Urothelium cell line (cell line): ENCODE results near the gene TSHZ3.

Experiments
- DNase-seq: peaks from one replicate; pipeline ENCODE4 v3.0.0; 2011; ENCODE audit warnings: low spot score, mixed read lengths
- FAIRE-seq: peaks from 2 replicates; lab custom pipeline; 2011; peaks lifted over from hg19 to GRCh38; lab: Jason Lieb, UNC

Gene TSHZ3

DNA sequence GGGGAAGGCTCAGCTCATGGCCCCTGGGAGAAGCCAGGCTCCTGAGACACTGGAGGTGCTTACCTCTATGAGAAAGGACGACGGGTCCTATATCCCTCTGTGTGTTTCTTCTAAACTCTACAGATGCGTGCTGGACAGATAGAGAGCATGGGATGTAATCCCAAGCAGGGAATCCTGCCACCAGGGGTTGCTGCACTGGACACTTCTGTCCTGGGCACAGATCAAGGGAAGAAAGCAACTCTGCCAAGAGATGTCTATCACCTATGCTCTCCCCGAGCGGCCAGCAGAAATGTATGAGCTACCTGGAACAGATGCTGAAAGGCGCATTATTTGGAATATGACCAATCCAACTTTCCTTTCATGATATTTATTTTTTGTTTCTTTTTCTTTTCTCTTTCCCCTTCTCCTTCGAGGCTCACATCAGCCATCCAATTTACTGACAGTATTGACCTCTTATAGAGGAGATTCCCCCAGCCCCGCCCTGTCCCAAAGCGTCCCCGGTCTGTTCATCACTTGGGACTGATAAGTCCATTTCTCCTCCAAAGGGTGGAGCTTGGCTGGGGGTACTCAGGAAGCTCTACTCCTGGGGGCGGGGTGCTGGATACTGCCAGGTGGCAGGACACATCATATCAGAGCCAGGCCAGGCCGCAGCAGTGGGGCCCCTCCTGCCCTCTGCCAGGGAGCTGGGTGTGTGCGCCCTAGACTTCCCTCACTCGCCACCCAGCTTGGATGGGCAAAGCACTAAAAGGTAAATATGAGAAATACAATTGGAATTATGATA is 34.2 kb downstream of the TSHZ3 start:
- no peak for FAIRE-seq

DNA sequence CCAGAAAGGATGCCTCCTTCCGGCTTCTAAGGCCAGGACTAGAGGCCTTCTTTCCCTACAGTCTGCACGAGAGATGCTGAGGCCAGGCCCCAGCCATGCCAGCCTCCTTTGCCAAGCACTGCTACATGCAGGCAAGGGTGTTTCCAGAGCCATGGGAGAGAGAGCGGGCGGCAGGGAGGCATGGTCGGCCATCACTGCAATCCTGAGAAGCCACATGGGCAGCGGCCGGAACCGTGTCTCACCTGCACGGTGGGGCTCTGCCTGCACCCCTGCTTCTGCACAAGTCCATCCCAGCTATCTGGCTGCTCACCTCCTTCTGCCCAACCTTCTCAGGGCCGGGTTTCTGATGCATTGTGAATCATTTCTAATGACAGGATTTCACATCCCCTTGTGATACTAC is 35.1 kb downstream of the TSHZ3 start:
- no peak for FAIRE-seq

More for the DNA sequence above, 34.2 kb downstream of the TSHZ3 start:
- DNase-seq, result no peak

DNA sequence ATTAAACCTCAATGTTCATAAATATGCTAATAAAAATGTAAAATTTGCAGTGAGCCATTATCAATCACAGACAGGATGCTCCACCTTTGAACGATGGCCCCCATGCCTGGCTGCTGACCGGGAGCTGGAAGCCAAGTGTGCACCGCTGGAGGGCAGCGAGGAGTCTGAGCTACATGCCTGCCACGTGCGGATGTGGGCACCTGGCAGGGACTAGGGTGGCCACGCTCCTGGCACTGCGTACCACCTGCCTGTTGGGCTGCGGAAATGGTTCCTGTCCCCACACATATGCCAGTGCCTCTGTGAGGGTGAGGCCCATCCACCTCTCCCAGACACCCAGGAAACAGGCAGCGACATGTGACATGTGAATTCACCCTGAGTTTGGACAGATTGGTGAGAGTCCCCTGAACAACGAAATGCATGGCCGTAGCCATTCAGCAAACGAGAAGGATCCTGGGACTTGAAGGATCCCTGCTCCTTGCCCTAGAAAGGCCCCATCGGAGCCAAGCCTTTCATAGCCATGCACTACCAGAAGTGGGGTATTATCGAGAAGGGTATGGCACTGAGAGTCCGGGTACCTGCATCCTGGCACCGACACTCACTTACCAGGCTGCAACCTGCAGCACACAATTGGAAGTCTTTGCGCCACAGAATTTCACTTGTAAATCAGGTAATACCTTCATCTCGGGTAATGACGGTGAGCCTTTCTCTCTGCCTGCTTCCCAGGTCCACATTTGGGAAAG is 35.8 kb downstream of the TSHZ3 start:
- FAIRE-seq (no peak), DNase-seq (no peak)

More for the DNA sequence above, 35.1 kb downstream of the TSHZ3 start:
- no peak for DNase-seq

DNA sequence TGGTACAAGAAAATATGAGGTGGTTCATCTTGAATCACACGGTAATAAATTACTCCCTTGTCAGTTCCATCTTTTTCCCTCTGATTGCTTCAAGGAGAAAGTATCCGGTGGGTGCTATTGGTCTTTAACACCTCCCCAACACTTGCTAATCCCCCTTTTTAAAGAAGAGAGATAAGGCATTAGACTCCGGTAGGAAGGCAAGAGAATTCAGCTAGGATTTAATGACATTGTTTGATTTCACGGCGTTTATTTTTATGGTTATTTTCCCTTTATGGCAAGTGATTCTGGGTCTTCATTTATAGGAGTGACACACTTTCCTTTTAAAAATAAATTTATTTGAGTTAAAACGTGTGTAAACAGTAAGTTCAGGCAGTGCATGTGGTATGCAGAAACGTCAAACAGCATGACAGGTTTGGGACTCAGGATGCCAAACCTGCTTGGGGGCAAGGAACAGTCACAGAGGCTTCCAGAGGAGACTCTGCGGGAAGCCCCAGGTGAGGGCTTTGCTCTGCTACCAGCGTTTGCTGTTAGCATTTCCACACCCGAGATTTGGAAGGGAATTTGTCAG is 36.5 kb downstream of the TSHZ3 start:
- FAIRE-seq, result no peak
- DNase-seq, result no peak

DNA sequence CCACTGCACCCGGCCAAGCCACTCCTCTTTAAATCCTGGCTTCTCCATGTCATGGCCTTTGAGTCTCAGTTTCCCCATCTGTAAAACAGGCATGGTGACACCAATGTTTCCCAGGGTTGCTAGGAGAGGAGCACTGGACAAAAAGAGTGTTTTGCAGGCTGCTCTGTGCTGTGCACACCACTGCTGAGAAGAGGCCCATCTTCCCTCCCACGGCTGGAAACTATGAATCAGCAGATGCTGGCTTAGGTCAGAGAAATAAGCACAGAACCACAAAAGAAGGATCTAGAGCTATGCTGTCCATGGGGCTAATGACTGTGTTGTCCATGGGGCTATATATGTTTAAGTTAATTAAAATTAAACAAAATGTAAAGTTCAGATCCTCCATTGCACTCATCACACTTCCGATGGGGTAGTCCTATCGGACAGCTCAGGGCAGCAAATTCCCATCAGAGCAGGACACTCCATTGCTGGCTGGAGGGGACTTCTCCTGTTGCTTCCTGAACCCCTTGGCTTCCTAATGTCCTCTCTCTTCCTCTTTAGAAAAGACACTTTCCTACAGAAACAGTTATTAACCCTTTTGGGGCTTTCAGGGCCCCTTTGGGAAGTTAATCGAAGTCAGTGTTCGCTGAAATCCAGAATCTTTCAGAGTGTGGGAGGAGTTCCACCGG is 37.1 kb downstream of the TSHZ3 start:
- peak; percentile 27 for DNase-seq
- no peak for FAIRE-seq

DNA sequence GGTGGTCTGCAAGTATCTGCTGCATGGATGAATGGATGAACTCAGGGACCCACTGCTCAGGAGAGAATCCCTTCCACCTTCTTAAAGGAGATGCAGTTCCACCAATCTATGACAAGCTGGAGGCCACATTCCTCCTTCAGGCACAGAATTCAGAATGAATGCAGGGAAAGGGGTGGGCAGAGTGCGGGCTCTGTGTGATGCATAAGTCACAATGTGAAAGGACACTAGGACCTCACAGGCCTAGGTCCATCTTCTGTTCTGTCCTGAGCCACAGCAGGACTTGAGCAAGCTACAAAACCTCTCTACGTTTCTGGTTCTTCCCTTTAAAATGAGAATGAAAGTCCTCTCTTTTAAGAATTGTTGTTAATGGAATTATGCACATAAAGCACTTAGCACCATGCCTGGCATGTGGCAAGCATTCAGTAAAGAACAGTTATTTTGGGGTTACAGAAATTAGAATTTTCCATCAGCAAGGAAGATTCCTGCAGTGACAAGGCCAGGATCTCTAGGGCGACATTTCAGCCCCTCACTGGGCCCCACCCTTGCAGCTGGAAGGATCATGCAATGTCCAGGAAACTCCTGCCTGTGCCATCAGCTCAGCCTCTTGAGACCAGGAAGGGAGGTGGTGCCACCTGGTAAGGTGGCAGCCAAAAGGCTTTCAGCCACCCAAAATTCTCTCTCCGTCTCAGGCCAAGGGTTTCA is 38.7 kb downstream of the TSHZ3 start:
- no peak for FAIRE-seq

DNA sequence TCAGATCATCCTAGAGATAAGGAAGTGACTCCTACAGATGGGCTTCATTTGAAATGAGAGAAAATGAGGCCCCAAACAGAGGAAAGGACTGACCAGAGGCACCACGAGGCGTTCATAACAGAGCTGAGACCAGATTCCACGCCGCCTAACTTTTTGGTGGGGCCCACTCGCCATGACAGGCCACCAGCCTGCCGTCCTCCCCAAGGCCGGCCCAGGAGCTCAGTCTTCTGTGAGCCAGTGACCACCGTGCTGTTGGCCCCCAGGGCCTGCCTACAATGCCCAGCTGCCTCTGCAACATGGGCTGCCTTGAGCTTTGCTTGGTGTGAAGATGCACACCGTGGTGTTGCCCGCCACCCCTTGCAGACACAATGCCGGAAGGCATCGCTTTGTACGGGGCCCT is 40.5 kb downstream of the TSHZ3 start:
- DNase-seq, result no peak

More for the DNA sequence above, 38.7 kb downstream of the TSHZ3 start:
- DNase-seq, result no peak

DNA sequence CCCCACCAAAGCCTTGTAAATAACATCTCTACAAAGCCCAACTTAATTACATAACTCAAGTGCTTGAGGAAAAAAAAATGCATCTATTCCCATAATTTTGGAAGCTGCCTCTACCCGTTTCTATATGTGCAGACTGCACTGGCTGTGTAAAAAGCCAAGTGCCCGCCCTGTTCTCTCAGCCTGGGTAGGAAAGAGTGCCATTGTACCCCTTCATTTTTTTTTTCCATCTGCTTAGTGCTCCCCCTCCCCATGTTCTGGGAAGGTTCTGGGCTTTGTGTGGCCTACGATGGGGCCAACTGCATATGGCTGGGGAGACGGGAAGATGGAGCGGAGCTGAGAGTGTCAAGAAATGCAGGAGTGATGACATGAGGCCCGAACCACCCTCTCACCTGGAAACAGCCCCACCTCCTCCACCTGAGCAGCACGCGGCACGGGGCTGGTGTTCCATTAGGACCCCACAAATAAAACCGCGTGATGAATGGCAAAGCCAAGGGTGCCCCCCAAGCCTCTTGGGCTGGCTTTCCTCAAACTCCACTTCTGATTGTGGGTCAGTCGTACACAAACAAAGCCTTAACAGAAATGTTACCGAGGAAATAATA is 42.1 kb downstream of the TSHZ3 start:
- FAIRE-seq (no peak), DNase-seq (no peak)

More for the DNA sequence above, 40.5 kb downstream of the TSHZ3 start:
- FAIRE-seq, result no peak

DNA sequence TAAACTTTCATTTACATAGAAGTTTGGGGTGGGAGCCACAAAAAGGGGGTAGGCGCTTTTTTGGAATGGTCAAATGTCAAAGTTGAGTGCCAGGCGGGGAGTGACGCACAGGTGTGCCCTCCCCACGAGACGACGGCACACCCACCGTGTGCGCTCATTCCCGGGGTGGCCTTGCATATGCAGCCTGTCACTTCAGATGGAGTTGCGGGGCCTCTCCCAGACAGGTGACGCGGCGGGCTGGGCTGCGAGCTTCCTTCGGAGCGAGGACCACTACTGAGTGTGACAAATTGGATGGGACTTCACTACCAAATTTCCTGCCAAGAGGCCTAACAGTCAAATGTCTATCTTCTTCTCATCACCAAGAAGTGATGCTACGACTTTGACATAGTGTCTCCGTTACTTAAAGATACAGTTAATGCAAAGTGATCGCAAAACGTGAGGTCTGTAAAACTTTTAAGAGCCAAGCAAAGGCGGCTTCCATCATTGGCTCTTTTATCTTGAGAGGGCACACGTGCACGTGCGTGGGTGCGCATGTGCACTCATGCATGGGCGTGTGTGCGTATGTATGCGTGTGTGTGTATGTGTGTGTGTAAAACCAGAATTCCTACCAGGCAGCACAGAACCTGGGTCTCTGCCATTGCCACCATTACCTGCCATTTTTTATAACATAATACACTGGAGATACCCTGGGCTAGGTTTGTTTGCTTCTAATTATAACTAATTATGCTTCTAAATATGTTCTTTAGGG is 43.1 kb downstream of the TSHZ3 start:
- FAIRE-seq (no peak), DNase-seq (no peak)

DNA sequence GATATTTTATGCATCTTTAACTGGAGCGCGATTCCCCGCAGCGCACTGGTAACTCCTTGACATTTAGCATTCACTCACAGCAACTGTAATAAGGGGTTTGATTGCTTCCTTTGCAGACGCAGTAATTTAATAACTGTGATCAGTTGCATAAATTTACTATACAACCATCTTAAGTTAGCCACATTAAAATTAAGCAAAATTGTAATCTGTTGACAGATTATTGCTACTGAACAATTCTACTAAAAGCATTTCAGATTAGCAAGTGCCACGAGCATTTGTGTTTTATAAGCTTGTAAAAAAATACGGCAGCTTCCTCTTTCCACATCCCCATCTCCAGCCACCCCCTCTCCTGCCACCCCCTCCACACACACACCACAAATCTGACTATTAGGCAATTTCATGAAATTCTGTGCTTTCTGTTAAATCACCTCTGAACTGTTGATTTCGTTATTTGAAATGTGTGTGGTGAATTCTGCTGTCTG is 44.4 kb downstream of the TSHZ3 start:
- no peak for FAIRE-seq
- no peak for DNase-seq

DNA sequence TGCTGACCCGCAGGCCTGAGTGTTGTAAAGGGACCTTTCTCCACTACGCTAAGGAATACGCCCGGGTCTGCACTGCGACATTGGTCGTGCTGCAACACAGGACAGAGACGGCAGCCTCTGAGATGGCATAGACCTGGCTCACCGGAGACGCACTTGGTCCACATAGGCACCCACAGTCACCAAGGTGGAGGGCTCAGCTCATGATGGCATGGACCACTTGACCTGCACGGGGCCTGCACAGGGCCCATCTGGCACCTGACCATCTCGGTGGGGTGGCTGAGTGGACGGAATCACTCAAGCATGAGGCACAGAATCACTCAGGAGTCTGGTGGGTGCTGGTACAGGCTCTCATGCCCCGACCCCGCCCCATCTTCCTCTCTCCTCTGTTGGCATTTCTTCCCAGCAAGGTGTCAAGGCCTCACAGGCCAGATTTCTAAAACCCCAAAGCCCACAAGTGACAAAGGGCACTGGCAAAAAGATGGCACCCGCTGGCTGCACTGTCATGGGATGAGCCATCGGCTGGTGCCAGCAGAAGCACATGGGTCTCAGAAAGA is 45.9 kb downstream of the TSHZ3 start:
- DNase-seq (no peak), FAIRE-seq (no peak)

DNA sequence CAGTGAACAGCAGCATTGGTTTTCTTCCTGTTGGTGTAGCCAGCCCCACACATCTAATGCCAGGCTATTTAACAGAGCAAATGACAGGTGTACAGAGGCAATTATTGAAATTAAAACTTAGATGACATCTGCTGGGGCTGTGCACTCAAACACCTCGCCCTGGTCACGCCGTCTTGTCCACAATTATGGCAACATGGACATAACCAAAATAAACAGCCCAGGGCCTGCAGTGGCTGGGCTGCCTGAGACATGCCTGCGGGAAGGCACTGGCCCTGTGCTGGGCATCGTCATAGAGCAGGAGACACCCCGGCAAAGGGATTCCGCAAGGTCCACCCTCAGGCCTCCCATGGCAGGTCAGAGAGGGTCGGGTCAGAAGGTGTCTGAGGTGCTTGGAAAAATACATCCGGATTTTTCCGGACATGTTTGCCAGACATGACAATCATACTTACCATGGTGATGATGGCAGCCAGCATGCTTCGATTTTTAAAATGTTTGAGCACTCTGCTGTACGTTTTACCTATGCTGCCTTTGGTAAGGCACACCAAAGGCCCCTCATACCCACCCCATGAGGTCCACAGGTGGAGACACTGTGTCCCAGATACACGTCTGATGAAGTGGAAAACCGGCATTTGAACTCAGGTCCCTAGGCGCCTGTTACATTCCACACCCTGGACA is 47.8 kb downstream of the TSHZ3 start:
- DNase-seq (no peak), FAIRE-seq (peak; percentile 9)

DNA sequence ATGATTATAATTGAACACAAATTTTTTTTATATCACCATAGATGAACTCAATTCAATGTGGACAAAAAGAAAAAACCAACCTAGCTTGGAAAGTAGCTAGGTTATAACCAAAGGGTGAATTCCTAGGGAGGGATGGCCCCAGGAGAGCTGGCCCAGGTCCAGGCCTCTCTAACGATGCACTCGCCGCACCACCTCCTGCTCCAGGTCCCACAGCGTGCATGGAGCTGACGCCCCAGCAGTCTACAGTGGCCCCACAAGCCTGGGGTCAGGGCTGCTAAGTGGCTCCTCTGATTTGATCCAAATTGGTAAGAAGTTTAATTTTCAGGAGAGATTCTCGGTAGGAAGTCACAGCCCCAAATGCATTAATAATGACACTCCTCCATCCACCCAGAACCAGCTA is 48.8 kb downstream of the TSHZ3 start:
- DNase-seq (no peak), FAIRE-seq (no peak)

DNA sequence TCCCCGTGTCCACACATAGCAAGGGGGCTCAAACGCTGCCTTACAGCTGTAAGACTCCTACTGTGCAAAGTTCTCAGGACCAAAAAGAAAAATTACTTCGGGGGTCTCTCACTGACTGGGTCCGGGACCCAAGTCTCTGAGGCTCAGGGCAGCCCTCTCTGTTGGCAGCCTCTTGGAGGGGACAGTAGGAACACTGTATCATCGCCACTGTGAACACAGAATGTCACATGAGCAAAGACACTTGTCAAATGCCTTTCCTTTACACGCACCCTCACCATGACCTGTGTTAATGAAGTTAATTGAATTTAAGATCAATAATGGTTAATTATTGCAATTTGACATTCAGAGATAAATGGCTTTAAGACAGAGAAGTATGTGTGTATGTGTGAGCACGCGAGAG is 49.6 kb downstream of the TSHZ3 start:
- FAIRE-seq (no peak), DNase-seq (no peak)

DNA sequence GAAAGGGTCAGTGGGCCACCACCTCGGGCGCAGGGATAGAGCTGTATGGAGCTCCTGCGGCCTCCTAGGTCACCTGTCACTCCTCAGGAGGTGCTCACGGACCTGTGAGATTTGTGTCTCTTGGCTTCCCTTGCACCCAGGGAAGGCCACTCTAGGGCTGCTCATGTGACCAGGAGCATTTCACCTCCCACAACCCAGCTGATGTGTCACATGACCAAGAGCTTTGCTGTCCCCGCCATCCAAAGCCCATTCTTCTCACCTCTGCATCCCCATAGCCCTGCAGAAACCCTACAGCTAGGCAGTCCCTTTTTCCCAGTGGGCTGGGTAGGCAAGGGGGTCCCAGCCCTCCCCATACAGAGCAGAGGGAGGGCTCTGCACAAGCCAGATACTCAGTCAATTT is 51.2 kb downstream of the TSHZ3 start:
- FAIRE-seq, result no peak
- no peak for DNase-seq

DNA sequence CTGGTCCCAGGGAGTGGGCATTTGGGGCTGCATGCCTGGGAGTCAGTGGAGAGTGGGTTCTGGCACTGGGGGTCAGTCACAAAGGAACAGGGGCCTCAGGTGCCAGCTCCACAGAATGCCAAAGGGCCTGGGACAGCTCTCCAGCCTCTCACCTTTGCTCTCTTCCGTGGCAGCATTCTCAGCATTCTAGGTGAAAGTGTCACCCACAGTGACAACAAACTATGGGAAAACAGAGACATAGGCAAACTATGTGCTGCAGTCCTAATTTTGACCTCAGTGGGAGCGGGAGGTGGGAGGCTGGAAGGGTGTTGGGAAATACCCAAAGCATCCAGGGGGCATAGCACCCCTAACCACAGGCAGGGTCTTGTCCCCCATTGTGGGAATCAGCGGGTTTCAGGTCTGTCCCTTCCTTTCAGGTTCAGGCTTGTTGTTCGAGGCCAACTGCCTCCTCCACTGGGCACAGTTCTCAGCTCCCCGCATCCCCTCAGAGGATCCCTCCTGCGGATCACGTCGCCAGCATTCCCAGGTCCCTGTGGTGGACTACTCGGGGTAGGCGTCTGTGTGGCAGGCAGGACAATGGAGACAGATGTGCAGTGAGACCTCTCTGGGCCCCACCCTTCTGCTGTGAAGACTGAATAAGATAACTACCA is 52.4 kb downstream of the TSHZ3 start:
- FAIRE-seq, result no peak
- DNase-seq, result no peak

DNA sequence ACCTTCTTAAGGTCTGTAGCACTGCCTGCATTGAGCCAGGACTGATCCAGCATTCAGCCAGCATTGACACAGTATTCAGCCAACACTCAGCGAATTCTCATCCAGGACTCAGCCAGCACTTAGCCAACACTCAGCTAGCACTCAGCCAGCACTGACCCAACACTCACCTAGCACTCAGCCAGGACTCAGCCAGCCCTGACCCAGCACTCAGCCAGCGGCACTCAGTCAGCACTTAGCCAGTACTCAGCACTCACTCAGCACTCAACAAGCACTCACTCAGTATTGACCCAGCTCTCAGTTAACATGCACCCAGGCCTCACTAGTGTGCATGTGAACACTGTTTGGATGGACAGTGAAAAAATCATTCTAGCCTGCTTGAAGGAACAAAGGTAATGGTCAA is 55.0 kb downstream of the TSHZ3 start:
- no peak for FAIRE-seq
- DNase-seq, result no peak

DNA sequence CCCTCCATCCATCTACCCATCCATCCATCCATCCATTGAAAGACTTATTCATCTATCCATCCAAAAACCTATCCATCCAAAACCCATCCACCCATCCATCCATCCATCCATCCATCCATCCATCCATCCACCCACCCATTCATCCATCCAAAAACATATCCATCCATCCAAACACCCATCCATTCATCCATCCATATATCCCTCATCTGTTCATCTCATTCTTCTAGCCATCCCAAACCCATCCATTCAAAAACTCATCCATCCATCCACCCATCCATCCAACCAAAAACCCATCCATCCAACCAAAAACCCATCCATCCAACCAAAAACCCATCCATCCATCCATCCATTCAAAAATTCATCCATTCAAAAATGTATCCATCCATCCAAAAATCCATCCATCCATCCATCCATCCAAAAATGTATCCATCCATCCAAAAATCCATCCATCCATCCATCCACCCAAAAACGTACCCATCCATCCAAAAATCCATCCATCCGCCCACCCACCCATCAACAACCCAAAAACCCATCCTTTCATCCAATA is 56.5 kb downstream of the TSHZ3 start:
- FAIRE-seq (no peak), DNase-seq (no peak)
